ENCODE results near the gene NPLOC4.

- TF ChIP-seq SALL2 (tag by site-specific recombination; IDR thresholded peaks at IDR 0.05; ENCODE audit: borderline replicate concordance): no peak
- no peak for TF ChIP-seq HOXA7 (CRISPR knock-in tag; IDR thresholded peaks at IDR 0.05; ENCODE audit: borderline replicate concordance)
- TF ChIP-seq CTCF (tag by site-specific recombination; IDR thresholded peaks at IDR 0.05): no peak
- no peak for TF ChIP-seq ZNF585B (tag by site-specific recombination; IDR thresholded peaks at IDR 0.05)
- no peak for TF ChIP-seq ZNF19 (tag by site-specific recombination; IDR thresholded peaks at IDR 0.05; ENCODE audit: low read depth)
These were observed 21.4 kb downstream of the NPLOC4 start for GRCh38 chr17:81615401-81615930.

Measured in HEK293 (cell line).